ENCODE measurements around the gene UBA6. TPM values are rescaled to one million over a fixed set of nuclear protein-coding genes. Genes with fewer than 3 reads are reported as not detected.
"Not testable (repeated sequence)": the region's sequence is repeated elsewhere in the genome, so short reads cannot be mapped to it uniquely, and the experiment has no call there.

Gene UBA6
- total RNA-seq, 1 donor from 2014 or later, result 69.6 TPM

DNA sequence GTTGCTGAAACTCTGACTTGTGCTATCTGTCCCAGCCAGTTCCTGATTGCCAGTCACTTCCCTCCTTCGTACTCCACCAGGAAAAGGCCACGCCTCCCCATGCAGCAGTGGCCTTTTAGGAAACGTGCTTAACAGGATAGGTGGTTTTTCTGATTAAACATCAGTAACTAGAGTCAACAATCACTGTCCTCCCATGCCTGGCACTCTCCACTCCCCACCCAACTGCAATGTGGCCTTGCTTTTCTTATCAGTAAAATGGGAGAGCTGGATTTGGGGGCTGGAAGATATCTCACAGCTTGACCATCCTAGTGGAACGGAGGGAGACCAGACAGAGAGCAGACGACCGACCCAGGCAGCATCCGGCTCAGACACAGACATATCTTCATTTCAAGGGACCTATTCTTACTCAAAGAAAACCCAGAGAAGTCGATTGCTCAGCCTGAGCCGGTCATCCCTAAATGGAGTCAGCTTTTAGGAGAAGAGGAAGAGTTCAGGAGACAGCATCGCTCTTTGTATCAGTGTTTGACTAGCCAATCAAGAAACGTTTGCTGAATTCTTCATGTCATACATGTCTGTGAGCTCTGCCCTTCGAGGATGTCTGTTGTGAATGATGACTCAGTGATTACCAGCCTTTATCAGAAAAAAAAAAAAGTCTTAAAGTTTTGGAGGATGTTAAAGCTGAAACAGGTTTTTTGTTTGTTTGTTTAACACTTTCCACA, 12.7 kb upstream of the UBA6 start:
- Mint-ChIP-seq H3K27me3 (no peaks in the 10 kb centered on the region), H3K27ac (peak overlapping the region; percentile 83), H3K4me3 (peak overlapping the region; percentile 17), H3K4me1 (ENCODE audit: unreplicated experiment) (peaks cover 25% of the 10 kb centered on the region), H3K36me3 (peaks cover 3% of the 10 kb centered on the region), H3K9me3 (no peaks in the 10 kb centered on the region)
- DNase-seq (ENCODE audit: extremely low spot score, unreplicated experiment), result no peak
- TF ChIP-seq, protein P1, sequence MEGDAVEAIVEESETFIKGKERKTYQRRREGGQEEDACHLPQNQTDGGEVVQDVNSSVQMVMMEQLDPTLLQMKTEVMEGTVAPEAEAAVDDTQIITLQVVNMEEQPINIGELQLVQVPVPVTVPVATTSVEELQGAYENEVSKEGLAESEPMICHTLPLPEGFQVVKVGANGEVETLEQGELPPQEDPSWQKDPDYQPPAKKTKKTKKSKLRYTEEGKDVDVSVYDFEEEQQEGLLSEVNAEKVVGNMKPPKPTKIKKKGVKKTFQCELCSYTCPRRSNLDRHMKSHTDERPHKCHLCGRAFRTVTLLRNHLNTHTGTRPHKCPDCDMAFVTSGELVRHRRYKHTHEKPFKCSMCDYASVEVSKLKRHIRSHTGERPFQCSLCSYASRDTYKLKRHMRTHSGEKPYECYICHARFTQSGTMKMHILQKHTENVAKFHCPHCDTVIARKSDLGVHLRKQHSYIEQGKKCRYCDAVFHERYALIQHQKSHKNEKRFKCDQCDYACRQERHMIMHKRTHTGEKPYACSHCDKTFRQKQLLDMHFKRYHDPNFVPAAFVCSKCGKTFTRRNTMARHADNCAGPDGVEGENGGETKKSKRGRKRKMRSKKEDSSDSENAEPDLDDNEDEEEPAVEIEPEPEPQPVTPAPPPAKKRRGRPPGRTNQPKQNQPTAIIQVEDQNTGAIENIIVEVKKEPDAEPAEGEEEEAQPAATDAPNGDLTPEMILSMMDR (conservative IDR thresholded peaks at IDR 0.05), result no peak

DNA sequence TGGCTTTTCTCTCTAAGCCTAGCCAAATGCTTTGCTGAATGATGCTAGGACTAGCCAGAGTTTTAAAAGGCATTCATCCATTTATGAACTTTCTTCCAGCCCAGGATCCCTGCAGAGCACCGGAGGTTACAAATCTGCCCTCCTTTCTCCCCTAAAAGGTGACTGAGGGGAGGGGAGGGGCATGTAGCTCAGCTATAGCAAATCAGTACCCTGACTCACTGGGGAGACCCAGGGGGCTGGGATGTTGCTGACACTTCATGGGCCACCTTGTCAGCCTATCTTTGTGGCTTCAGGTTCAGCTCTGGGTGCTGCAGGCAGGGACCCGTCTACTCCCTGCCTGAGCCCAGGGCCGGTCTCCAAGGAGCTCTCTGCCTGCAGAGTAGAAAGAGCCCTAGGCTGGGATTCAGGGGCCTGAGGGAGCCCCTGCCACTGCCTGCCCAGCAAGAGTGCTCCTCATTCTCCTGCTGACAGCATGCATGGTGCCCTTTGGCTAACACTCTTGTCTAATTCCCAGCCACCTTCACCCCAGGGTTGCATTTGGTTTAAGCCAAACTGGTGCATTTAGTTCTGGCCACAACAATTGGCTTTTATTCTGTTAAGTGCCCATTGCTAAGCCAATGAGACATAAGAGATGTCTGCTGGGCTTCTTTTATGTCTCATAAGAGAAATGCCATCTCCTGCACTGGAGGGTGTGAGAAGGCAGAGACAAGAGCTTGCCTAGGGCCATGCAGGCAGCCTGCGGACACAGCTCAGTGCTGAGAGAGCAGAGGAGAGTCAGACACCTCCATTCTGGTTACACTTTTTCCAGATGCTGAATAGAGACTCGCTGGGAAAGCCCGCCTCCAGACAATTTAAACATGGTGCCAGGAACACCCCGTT, 11.9 kb upstream of the UBA6 start:
- H3K4me3 Mint-ChIP-seq, result no peak overlapping the region
- peaks cover 25% of the 10 kb centered on the region for H3K4me1 Mint-ChIP-seq (ENCODE audit: unreplicated experiment)
- H3K27ac Mint-ChIP-seq, result peak overlapping the region; percentile 83

DNA sequence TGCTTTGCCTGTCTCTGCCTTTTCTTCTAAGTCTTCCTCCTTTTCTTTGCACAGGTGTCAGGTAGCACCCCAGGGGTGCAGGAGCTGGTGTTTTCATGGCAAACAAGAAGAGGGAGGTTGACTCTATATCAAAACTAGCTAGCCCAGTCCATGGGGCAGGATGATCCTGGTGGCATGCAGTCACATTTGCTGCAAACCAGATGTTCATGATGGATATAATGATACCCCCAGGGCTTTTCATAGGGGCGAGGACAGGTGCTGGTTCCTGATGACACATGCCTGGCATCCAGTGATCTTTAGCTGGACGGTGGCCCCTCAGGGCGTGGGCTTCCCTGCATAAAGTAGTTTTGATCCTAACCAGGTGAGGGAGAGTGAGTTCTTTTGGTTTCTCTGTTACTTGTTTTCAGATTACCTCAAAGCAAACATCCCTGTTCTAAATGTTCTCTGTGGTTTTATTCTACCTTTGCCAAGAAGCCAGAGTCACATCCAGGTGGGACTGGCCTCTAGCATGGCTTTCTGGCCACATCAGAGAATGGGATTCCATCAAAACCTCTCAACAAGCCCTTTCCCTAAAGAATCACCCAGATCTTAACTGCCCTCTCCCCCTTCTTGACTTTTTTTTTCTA, 11.2 kb upstream of the UBA6 start:
- TF ChIP-seq, protein P1 (conservative IDR thresholded peaks at IDR 0.05), result no peak
- no peaks in the 10 kb centered on the region for H3K9me3 Mint-ChIP-seq
- DNase-seq (ENCODE audit: extremely low spot score, unreplicated experiment), result no peak
- no peak overlapping the region for H3K4me3 Mint-ChIP-seq
- peak overlapping the region; percentile 55 for H3K27ac Mint-ChIP-seq
- H3K4me1 Mint-ChIP-seq (ENCODE audit: unreplicated experiment), result peaks cover 25% of the 10 kb centered on the region
- H3K27me3 Mint-ChIP-seq, result no peaks in the 10 kb centered on the region
- H3K36me3 Mint-ChIP-seq, result peaks cover 3% of the 10 kb centered on the region

More for the DNA sequence above, 11.9 kb upstream of the UBA6 start:
- Mint-ChIP-seq H3K36me3 (peaks cover 3% of the 10 kb centered on the region), H3K27me3 (no peaks in the 10 kb centered on the region), H3K9me3 (no peaks in the 10 kb centered on the region)
- DNase-seq (ENCODE audit: extremely low spot score, unreplicated experiment), result no peak
- TF ChIP-seq, protein P1 (conservative IDR thresholded peaks at IDR 0.05), result no peak

DNA sequence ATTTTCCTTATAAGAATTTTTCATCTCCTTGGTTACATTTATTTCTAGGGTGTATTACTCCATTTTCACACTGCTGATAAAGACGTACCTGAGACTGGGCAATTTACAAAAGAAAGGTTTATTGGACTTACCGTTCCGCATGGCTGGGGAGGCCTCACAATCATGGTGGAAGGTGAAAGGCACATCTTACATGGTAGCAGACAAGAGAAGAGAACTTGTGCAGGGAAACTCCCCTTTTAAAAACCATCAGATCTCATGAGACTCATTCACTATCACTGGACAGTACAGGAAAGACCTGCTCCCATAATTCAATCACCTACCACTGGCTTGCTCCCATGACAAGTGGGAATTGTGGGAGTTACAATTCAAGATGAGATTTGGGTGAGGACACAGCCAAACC, 5.7 kb upstream of the UBA6 start:
- H3K4me1 Mint-ChIP-seq (ENCODE audit: unreplicated experiment), result peaks cover 11% of the 10 kb centered on the region
- not testable (repeated sequence) for H3K4me3 Mint-ChIP-seq; H3K9me3 Mint-ChIP-seq; H3K27me3 Mint-ChIP-seq; H3K27ac Mint-ChIP-seq; DNase-seq (ENCODE audit: extremely low spot score, unreplicated experiment)
- H3K36me3 Mint-ChIP-seq, result peaks cover 11% of the 10 kb centered on the region

DNA sequence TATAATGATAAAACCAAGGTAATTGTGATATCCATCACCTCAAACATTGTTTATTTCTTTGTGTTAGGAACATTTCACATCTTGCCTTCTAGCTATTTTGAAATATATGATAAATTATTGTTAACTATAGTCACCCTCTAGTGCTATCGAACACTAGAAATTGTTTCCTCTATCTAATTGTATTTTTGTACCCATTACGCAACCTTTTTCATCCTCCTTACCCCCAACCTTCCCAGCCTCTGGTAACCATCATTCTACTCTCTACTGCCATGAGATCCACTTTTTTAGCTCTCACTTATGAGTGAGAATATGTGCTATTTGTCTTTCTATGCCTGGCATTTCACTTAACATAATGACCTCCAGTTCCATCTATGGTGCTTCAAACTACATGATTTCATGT, 3.9 kb upstream of the UBA6 start:
- Mint-ChIP-seq H3K9me3 (peaks cover 4% of the 10 kb centered on the region), H3K27ac (no peak overlapping the region), H3K36me3 (peaks cover 11% of the 10 kb centered on the region), H3K4me3 (no peak overlapping the region), H3K4me1 (ENCODE audit: unreplicated experiment) (peaks cover 14% of the 10 kb centered on the region), H3K27me3 (no peaks in the 10 kb centered on the region)
- no peak for DNase-seq (ENCODE audit: extremely low spot score, unreplicated experiment)
- TF ChIP-seq, protein P1 (conservative IDR thresholded peaks at IDR 0.05), result no peak

All from type B pancreatic cell (in vitro differentiated cells).